Nephron progenitor cell (in vitro differentiated cells): Measurements from ENCODE around the gene SMIM45.

Experiments used
- DNase-seq: peaks from one replicate; pipeline ENCODE4 v3.0.0; 2021
- H3K27ac Mint-ChIP-seq: 2 replicates; pipeline ENCODE4 v1.8.0; 2021; ENCODE audit warnings: mild to moderate bottlenecking, moderate library complexity, mixed read lengths
- H3K27me3 Mint-ChIP-seq: 2 replicates; pipeline ENCODE4 v1.8.0; 2021; ENCODE audit warnings: mild to moderate bottlenecking, low read depth, mixed read lengths; ENCODE audit not compliant: poor library complexity
- H3K36me3 Mint-ChIP-seq: 2 replicates; pipeline ENCODE4 v1.8.0; 2021; ENCODE audit warnings: low read depth, mixed read lengths
- H3K4me1 Mint-ChIP-seq: 2 replicates; pipeline ENCODE4 v1.8.0; 2021; ENCODE audit warnings: mixed read lengths
- H3K4me3 Mint-ChIP-seq: 2 replicates; pipeline ENCODE4 v1.8.0; 2021; ENCODE audit warnings: mild to moderate bottlenecking, moderate library complexity, mixed read lengths
- H3K9me3 Mint-ChIP-seq: 2 replicates; pipeline ENCODE4 v1.8.0; 2021; ENCODE audit warnings: mild to moderate bottlenecking, moderate library complexity, mixed read lengths
- CTCF ChIP-seq: fragments of 200-600 bp; sonication (generic); IDR thresholded peaks from 2 replicates; pipeline ENCODE4 v1.5.0; 2021; ENCODE audit warnings: antibody characterized with exemption

SMIM45 gene

GRCh38 chr22:42000466-42000865, 48.5 kb downstream of the SMIM45 start:
- Mint-ChIP-seq H3K36me3 (peaks cover 10% of the 10 kb centered on the region), H3K27ac (no peak overlapping the region), H3K27me3 (peaks cover 30% of the 10 kb centered on the region), H3K4me1 (no peaks in the 10 kb centered on the region), H3K4me3 (no peak overlapping the region), H3K9me3 (peaks cover 5% of the 10 kb centered on the region)
- no peak for TF ChIP-seq CTCF
- DNase-seq, result no peak

- no peak overlapping the region for H3K27ac Mint-ChIP-seq
- peaks cover 35% of the 10 kb centered on the region for H3K27me3 Mint-ChIP-seq
- H3K36me3 Mint-ChIP-seq, result peaks cover 5% of the 10 kb centered on the region
- peaks cover 9% of the 10 kb centered on the region for H3K9me3 Mint-ChIP-seq
- no peak overlapping the region for H3K4me3 Mint-ChIP-seq
- DNase-seq, result no peak
- no peak for TF ChIP-seq CTCF
- no peaks in the 10 kb centered on the region for H3K4me1 Mint-ChIP-seq
Observed at GRCh38 chr22:42001121-42001520, 49.2 kb downstream of the SMIM45 start.

GRCh38 chr22:42001706-42002105, 49.8 kb downstream of the SMIM45 start:
- Mint-ChIP-seq H3K9me3 (peaks cover 9% of the 10 kb centered on the region), H3K27ac (no peak overlapping the region), H3K36me3 (peaks cover 5% of the 10 kb centered on the region), H3K4me3 (no peak overlapping the region), H3K27me3 (peaks cover 41% of the 10 kb centered on the region), H3K4me1 (no peaks in the 10 kb centered on the region)
- TF ChIP-seq CTCF, result no peak
- DNase-seq, result no peak

GRCh38 chr22:42007922-42008321, 56.0 kb downstream of the SMIM45 start:
- H3K27ac Mint-ChIP-seq, result no peak overlapping the region
- peaks cover 38% of the 10 kb centered on the region for H3K27me3 Mint-ChIP-seq
- no peak for DNase-seq
- peaks cover 54% of the 10 kb centered on the region for H3K9me3 Mint-ChIP-seq
- no peak overlapping the region for H3K4me3 Mint-ChIP-seq
- no peaks in the 10 kb centered on the region for H3K4me1 Mint-ChIP-seq
- no peak for TF ChIP-seq CTCF
- no peaks in the 10 kb centered on the region for H3K36me3 Mint-ChIP-seq
